ENCODE data around the gene OR52N4.

The OR52N4 gene

DNA sequence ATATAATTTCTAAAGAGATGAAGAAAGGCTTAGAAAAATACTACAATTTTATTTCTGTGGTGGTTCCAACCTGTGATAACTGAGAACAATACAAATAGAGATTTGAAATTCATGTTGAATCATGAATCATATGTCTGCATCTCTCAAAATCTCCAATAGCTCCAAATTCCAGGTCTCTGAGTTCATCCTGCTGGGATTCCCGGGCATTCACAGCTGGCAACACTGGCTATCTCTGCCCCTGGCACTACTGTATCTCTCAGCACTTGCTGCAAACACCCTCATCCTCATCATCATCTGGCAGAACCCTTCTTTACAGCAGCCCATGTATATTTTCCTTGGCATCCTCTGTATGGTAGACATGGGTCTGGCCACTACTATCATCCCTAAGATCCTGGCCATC is 17.6 kb upstream of the OR52N4 start, which contains the start of gene OR56B1:
Gene OR56B1, plus strand, starts transcription at position 53 of the 400 bp plus-strand sequence. Its CDS starts 69 bp downstream, at position 122.
- no peak for TF ChIP-seq TAF1 (IDR thresholded peaks at IDR 0.05; ENCODE audit: borderline replicate concordance, insufficient read depth, low read length)
- TF ChIP-seq SIN3A (IDR thresholded peaks at IDR 0.05; ENCODE audit: borderline replicate concordance, insufficient read depth, low read length), result no peak

DNA sequence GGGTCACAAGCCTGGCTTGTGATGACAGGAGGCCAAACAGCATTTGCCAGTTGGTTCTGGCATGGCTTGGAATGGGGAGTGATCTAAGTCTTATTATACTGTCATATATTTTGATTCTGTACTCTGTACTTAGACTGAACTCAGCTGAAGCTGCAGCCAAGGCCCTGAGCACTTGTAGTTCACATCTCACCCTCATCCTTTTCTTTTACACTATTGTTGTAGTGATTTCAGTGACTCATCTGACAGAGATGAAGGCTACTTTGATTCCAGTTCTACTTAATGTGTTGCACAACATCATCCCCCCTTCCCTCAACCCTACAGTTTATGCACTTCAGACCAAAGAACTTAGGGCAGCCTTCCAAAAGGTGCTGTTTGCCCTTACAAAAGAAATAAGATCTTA is 17.0 kb upstream of the OR52N4 start:
- TF ChIP-seq FOXP2 (optimal IDR thresholded peaks at IDR 0.05; ENCODE audit: borderline replicate concordance, extremely low read depth, extremely low read length, insufficient read depth), result no peak
- TF ChIP-seq TAF1 (IDR thresholded peaks at IDR 0.05; ENCODE audit: borderline replicate concordance, insufficient read depth, low read length), result no peak
- TF ChIP-seq, protein P1, sequence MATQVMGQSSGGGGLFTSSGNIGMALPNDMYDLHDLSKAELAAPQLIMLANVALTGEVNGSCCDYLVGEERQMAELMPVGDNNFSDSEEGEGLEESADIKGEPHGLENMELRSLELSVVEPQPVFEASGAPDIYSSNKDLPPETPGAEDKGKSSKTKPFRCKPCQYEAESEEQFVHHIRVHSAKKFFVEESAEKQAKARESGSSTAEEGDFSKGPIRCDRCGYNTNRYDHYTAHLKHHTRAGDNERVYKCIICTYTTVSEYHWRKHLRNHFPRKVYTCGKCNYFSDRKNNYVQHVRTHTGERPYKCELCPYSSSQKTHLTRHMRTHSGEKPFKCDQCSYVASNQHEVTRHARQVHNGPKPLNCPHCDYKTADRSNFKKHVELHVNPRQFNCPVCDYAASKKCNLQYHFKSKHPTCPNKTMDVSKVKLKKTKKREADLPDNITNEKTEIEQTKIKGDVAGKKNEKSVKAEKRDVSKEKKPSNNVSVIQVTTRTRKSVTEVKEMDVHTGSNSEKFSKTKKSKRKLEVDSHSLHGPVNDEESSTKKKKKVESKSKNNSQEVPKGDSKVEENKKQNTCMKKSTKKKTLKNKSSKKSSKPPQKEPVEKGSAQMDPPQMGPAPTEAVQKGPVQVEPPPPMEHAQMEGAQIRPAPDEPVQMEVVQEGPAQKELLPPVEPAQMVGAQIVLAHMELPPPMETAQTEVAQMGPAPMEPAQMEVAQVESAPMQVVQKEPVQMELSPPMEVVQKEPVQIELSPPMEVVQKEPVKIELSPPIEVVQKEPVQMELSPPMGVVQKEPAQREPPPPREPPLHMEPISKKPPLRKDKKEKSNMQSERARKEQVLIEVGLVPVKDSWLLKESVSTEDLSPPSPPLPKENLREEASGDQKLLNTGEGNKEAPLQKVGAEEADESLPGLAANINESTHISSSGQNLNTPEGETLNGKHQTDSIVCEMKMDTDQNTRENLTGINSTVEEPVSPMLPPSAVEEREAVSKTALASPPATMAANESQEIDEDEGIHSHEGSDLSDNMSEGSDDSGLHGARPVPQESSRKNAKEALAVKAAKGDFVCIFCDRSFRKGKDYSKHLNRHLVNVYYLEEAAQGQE (IDR thresholded peaks at IDR 0.05; ENCODE audit: insufficient read depth in 1 of 2, low read depth in 2 of 2, low read length in 2 of 2), result no peak
- TF ChIP-seq SIN3A (IDR thresholded peaks at IDR 0.05; ENCODE audit: borderline replicate concordance, insufficient read depth, low read length), result no peak
- TF ChIP-seq POLR2AphosphoS5 (IDR thresholded peaks at IDR 0.05; ENCODE audit: low read depth, low read length), result no peak

DNA sequence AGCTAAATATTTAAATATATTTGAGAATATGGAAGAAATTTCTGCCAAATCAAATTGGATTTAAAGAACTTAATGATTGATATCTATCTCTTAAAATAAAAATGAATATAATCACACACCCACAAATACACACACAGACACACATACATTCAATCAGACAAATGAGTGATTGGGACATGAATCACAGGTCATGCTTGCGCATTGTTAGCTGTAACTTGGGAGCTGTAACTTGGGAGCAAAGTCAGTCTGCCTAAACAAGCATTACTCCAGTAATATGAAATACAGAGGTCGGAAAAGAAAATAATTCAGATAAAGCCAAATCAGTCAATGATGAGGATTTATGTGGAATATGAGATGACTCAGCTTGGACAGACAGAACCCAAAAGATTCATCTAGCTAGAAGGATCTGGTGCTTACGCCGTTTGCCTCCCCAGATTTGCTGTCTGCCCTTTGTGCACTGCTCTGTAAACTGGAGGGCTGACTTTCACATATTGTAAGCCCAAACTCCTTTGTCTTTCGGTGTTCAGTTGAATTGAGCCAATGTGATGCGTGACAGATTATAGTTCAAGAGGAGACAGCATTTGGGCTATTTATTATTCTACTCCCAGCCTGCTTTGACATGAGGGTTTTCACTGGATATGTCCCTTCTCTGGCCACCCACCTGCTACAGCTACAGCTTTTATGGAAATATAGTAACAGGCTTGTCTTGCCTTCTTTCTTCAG is 16.2 kb upstream of the OR52N4 start:
- TF ChIP-seq, protein P1 (IDR thresholded peaks at IDR 0.05; ENCODE audit: insufficient read depth in 1 of 2, low read depth in 2 of 2, low read length in 2 of 2), result no peak
- no peak for TF ChIP-seq TAF1 (IDR thresholded peaks at IDR 0.05; ENCODE audit: borderline replicate concordance, insufficient read depth, low read length)
- TF ChIP-seq POLR2AphosphoS5 (IDR thresholded peaks at IDR 0.05; ENCODE audit: low read depth, low read length), result no peak
- TF ChIP-seq SIN3A (IDR thresholded peaks at IDR 0.05; ENCODE audit: borderline replicate concordance, insufficient read depth, low read length), result no peak
- TF ChIP-seq FOXP2 (optimal IDR thresholded peaks at IDR 0.05; ENCODE audit: borderline replicate concordance, extremely low read depth, extremely low read length, insufficient read depth), result no peak

DNA sequence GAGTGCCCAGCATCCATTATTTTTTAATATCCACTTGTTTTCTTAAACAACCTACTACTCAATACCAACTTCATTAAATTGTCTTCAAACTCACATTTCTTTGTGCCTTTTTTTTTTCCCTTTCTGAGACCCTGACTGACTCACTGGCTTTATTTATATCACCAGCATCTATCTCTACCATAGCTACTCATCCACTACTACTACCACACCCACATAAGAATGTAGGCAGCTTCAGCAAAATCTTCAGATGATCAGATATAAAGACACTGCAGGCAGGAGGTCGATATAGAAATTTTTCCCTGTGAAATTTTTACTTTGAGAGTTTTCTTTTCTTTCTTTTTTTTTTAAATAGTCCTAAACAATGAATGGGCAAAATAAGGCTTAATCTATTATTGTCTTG is 15.6 kb upstream of the OR52N4 start:
- TF ChIP-seq POLR2AphosphoS5 (IDR thresholded peaks at IDR 0.05; ENCODE audit: low read depth, low read length) (no peak), TAF1 (IDR thresholded peaks at IDR 0.05; ENCODE audit: borderline replicate concordance, insufficient read depth, low read length) (no peak)

DNA sequence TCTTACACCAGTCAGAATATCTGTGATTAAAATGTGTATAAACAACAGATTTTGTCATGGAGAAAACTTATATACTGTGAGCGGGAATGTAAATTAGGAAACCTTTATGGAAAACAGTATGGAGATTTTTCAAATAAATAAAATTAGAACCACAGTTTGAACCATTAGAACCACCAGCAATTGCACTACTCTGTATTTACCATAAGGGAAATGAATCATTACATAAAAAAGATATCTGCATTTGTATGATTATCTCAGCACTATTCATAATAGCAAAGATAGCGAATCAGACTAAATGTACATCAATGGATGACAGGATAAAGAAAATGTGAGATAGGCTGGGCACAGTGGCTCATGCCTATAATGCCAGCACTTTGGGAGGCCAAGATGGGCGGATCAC is 7.4 kb upstream of the OR52N4 start:
- TF ChIP-seq SIN3A (IDR thresholded peaks at IDR 0.05; ENCODE audit: borderline replicate concordance, insufficient read depth, low read length), result no peak
- TF ChIP-seq, protein P1 (IDR thresholded peaks at IDR 0.05; ENCODE audit: insufficient read depth in 1 of 2, low read depth in 2 of 2, low read length in 2 of 2), result no peak
- TF ChIP-seq POLR2AphosphoS5 (IDR thresholded peaks at IDR 0.05; ENCODE audit: low read depth, low read length), result no peak
- no peak for TF ChIP-seq TAF1 (IDR thresholded peaks at IDR 0.05; ENCODE audit: borderline replicate concordance, insufficient read depth, low read length)
- TF ChIP-seq FOXP2 (optimal IDR thresholded peaks at IDR 0.05; ENCODE audit: borderline replicate concordance, extremely low read depth, extremely low read length, insufficient read depth), result no peak

DNA sequence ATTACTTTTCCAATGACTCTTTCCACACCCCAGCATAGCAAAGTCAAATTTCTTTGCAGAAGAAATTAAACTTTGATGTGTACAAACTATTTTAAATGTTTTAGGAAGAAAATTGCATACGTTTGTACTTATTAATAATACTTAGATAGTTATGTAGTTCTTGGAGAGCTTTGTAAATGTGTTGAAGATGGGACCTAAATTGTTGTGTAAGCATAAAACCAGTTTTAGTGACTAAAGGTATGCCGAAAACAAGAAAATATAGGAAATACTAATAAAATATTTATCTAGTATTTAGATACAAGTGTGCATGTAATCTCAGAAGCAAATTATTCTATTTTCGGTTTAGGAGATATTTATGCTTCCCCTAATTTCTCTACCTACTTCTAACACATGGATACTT is 4.2 kb upstream of the OR52N4 start:
- TF ChIP-seq TAF1 (IDR thresholded peaks at IDR 0.05; ENCODE audit: borderline replicate concordance, insufficient read depth, low read length) (no peak), SIN3A (IDR thresholded peaks at IDR 0.05; ENCODE audit: borderline replicate concordance, insufficient read depth, low read length) (no peak), POLR2AphosphoS5 (IDR thresholded peaks at IDR 0.05; ENCODE audit: low read depth, low read length) (no peak), FOXP2 (optimal IDR thresholded peaks at IDR 0.05; ENCODE audit: borderline replicate concordance, extremely low read depth, extremely low read length, insufficient read depth) (no peak)
- TF ChIP-seq, protein P1 (IDR thresholded peaks at IDR 0.05; ENCODE audit: insufficient read depth in 1 of 2, low read depth in 2 of 2, low read length in 2 of 2), result no peak

All from PFSK-1 (cell line).